ENCODE results near the gene RFPL1.

DNA sequence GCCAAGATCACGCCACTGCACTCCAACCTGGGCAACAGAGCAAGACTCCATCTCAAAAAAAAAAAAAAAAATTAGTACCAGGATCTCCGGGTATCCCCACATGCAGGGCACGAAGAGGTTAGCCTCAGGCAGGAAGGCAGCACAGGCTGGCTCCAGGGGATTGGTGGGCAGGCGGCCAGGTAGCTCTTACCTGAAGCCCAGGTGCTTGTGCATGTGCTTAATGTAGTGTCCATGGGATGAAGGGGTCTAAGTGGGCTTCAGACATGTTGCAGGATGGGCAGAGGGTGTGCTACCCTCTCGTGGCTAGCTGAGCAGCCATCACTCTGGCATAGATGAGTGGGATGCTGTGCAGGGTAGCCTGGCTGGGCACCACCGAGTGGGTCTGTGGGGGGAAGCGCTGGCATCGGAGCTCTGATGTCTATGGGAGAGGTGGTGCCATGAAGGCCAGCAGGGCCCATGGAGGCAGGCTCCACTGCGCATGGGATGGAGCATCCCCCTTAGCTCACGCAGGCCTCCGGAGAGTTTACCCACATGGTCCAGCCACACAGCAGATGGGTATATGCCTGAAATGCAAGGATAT lies 11.0 kb downstream of the RFPL1 start:
- TF ChIP-seq, protein P1, sequence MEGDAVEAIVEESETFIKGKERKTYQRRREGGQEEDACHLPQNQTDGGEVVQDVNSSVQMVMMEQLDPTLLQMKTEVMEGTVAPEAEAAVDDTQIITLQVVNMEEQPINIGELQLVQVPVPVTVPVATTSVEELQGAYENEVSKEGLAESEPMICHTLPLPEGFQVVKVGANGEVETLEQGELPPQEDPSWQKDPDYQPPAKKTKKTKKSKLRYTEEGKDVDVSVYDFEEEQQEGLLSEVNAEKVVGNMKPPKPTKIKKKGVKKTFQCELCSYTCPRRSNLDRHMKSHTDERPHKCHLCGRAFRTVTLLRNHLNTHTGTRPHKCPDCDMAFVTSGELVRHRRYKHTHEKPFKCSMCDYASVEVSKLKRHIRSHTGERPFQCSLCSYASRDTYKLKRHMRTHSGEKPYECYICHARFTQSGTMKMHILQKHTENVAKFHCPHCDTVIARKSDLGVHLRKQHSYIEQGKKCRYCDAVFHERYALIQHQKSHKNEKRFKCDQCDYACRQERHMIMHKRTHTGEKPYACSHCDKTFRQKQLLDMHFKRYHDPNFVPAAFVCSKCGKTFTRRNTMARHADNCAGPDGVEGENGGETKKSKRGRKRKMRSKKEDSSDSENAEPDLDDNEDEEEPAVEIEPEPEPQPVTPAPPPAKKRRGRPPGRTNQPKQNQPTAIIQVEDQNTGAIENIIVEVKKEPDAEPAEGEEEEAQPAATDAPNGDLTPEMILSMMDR (conservative IDR thresholded peaks at IDR 0.05 in 1 of 2, IDR thresholded peaks at IDR 0.05 in 1 of 2; ENCODE audit: extremely low read depth in 1 of 2, insufficient read depth in 1 of 2, low read depth in 1 of 2, low read length in 2 of 2), result no peak
- TF ChIP-seq EZH2 (IDR thresholded peaks at IDR 0.05; ENCODE audit: borderline replicate concordance, low read length), result no peak
